DMS153 treated with DMSO at 0.1 percent for 48 hours (cell line): Measurements from ENCODE around the gene CCDC12.

Source experiments
- DNase-seq: peaks from one replicate; lab custom pipeline; 2025; ENCODE audit not compliant: unreplicated experiment; lab: John Stamatoyannopoulos, UW

The CCDC12 gene

GRCh38 chr3:47008234-47008796, 31.8 kb upstream of the CCDC12 start:
- no peak for DNase-seq

DNA sequence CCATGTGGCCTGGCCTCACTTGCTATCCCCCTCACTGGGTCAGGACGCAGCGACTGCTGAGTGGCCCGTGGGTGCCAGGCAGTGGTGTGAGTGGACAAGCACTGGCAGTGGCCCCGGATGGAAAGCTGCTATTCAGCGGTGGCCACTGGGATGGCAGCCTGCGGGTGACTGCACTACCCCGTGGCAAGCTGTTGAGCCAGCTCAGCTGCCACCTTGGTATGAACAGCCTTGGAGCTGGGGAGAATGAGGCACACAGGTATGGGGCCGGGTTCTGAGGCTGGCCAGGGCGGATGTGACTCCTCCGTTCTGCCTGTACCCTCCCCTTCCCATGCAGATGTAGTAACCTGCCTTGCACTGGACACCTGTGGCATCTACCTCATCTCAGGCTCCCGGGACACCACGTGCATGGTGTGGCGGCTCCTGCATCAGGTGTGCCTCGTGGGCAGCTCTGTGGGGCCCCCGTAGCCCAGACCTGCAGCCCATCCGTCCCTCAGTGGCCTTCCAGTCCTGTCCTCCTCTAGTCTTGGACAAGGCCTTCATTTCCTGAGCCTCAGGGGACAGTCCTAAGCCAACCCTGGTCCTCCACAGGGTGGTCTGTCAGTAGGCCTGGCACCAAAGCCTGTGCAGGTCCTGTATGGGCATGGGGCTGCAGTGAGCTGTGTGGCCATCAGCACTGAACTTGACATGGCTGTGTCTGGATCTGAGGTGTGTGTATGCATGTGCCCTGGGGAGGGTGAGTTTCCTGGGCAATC, 31.1 kb upstream of the CCDC12 start:
- no peak for DNase-seq

- no peak for DNase-seq
Observed at GRCh38 chr3:47007001-47007400, 30.5 kb upstream of the CCDC12 start.

- no peak for DNase-seq
Observed at GRCh38 chr3:47006145-47006651, 29.7 kb upstream of the CCDC12 start.

DNA sequence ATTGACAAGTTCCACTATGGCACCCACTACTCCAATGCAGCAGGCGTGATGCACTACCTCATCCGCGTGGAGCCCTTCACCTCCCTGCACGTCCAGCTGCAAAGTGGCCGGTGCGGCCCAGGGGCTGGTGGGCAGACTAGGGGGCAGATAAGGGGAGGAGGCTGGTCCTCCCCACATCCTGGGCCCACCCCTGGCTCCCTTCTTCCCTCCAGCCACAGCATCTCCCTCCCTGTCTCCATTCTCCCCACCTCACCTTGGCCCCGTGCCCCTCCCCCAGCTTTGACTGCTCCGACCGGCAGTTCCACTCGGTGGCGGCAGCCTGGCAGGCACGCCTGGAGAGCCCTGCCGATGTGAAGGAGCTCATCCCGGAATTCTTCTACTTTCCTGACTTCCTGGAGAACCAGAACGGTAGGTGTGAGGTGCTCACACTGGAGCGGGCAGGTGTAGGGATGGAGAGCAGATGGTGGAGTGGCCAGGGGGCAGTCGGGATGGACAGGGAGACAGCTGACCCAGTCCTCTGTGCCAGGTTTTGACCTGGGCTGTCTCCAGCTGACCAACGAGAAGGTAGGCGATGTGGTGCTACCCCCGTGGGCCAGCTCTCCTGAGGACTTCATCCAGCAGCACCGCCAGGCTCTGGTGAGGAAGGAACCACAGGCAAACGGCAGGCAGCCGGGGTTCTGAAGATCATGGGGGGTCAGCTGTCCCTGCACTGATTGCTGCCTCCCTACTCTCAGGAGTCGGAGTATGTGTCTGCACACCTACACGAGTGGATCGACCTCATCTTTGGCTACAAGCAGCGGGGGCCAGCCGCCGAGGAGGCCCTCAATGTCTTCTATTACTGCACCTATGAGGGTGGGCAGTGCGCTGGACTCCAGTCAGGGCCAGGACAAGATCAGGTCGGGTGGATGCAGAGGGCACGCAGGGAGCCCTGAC, 28.9 kb upstream of the CCDC12 start:
- DNase-seq, result no peak

DNA sequence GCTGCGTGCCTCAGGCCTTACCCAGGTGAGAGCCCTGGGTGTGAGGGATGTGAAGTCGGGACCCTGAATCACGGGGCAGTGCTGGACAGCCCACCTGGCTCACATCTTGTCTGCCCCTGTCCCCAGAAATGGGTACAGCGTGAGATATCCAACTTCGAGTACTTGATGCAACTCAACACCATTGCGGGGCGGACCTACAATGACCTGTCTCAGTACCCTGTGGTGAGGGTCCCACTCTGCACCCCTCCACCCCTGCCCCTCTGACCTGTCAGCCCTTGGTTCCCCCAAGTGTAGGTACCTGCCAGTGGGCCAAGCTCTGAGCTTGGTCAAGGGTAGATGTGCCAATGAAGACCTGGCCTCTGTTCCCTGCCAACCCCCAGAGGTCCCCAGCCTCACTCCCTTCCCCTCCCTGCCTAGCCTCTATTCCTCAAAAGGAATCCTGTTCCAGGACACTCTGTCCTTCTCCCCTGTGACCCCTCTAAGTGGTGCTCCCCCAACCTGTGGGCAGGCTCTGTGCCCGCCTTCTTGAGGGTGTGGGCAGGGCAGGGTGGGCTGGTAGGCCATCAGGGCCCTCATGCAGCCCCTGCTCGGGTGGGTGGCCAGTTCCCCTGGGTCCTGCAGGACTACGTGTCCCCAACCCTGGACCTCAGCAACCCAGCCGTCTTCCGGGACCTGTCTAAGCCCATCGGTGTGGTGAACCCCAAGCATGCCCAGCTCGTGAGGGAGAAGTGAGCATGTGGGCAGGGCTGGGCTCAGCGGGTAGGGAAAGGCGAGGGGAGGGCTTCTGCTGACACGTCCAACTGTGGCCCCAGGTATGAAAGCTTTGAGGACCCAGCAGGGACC, 28.0 kb upstream of the CCDC12 start:
- DNase-seq, result no peak

GRCh38 chr3:47003461-47004368, 27.2 kb upstream of the CCDC12 start:
- no peak for DNase-seq

- DNase-seq, result no peak
Observed at GRCh38 chr3:47003056-47003410, 26.5 kb upstream of the CCDC12 start.

- no peak for DNase-seq
Observed at GRCh38 chr3:47002171-47003055, 25.9 kb upstream of the CCDC12 start.

DNA sequence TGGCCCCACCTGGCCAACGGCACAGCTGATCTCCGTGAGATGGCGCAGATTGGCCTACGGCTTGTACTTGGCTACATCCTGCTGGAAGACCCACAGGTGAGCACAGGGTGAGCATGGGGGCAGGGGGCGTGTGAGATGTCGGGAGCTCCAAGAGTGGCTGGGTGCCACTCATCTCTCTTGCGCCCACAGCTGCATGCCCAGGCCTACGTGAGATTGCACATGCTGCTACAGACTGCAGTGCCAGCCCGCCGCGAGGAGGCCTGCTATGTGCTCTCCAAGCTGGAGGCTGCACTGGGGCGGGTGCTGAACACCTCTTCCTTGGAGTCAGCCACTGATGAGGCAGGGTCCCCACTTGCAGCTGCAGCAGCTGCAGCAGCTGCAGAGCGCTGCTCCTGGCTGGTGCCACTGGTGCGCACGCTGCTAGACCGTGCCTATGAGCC, 25.2 kb upstream of the CCDC12 start:
- DNase-seq, result no peak

- no peak for DNase-seq
Observed at GRCh38 chr3:47000922-47001730, 24.6 kb upstream of the CCDC12 start.

DNA sequence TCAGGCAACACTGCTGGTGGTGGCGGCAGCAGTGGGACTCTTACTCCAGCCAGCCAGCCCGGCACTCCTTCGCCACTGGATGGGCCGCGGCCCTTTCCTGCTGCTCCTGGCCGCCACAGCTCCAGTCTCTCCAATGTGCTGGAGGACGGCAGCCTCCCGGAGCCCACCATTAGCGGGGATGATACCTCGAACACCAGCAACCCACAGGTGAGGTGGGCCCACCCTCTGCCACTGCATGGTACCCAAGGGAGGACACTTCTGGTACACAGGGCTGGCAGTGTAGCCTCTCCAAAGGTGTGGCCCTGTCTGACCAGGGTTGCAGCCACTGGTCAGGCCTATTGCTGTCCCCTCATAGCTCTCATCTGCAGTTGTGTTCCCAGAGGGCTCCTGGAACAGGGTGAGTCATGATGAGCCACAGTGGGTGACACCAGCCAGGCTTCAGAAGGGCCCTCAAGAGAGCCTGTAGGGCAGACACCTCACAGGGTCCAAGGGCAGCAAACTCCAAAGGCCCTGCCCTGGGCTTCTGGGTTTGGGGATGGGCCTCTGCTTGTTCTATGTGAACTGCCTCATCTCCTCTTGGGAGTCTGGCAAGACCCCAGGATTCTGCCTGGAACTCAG, 23.8 kb upstream of the CCDC12 start:
- DNase-seq, result no peak

GRCh38 chr3:46999516-47000197, 23.1 kb upstream of the CCDC12 start:
- no peak for DNase-seq

GRCh38 chr3:46998852-46999515, 22.4 kb upstream of the CCDC12 start:
- no peak for DNase-seq

DNA sequence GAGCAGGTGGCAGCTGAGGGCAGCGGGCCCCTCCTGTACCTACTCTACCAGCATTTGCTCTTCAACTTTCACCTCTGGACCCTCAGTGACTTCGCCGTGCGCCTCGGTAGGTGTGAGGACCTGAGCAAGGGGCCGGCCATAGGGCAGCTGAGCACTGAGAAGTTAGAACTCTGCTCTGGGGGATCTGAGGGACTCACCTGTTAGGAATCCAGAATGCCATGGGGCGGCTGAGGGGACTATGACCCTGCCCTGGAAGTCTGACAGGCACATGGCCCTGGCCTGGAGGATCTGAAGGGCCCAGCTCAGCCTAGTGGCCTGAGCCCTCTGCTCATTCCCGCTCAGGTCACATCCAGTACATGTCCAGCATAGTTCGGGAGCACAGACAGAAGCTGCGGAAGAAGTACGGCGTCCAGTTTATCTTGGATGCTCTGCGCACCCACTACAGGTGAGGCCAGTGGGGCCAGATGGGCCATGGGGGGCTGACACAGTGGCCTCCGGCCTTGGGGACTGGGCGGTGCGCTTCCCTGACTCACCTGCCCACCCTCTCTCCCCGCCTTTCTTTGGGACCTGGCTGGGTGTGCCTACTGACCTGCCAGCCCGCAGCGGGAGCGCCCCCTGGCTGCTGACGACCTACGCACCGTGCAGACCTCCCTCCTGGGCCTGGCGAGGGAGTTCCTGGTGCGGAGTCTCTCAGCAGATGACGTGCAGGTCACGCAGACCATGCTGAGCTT, 21.7 kb upstream of the CCDC12 start:
- no peak for DNase-seq
